HG03354 (cell line): ENCODE data around the gene HOXD13.

ENCODE experiments used
- ATAC-seq: cut with Tn5 transposase; IDR thresholded peaks from one replicate; pipeline ENCODE4 v1.9.1; 2021; ENCODE audit warnings: mild to moderate bottlenecking; ENCODE audit not compliant: unreplicated experiment, poor library complexity, severe bottlenecking

The HOXD13 gene

GRCh38 chr2:176103742-176104315 lies 11.3 kb downstream of the HOXD13 start:
- ATAC-seq, result no peak

GRCh38 chr2:176104316-176105077 lies 12.0 kb downstream of the HOXD13 start:
- ATAC-seq, result no peak

GRCh38 chr2:176105078-176105729 lies 12.7 kb downstream of the HOXD13 start:
- ATAC-seq, result no peak

- ATAC-seq, result no peak
Observed at GRCh38 chr2:176105730-176106580, 13.4 kb downstream of the HOXD13 start.

- ATAC-seq, result no peak
Observed at GRCh38 chr2:176106581-176107539, 14.3 kb downstream of the HOXD13 start, which contains the start of gene HOXD11. Gene HOXD11 (plus strand): TSS chr2:176107280. CDS start chr2:176107356, 76 bp downstream.

GRCh38 chr2:176107731-176108181 lies 15.2 kb downstream of the HOXD13 start:
- ATAC-seq, result no peak

GRCh38 chr2:176109192-176109901 lies 16.8 kb downstream of the HOXD13 start:
- ATAC-seq, result no peak

GRCh38 chr2:176109946-176110345 lies 17.4 kb downstream of the HOXD13 start:
- ATAC-seq, result no peak

GRCh38 chr2:176110415-176111308 lies 18.1 kb downstream of the HOXD13 start:
- no peak for ATAC-seq

- no peak for ATAC-seq
Observed at GRCh38 chr2:176111309-176111663, 18.8 kb downstream of the HOXD13 start.

GRCh38 chr2:176111846-176112374 lies 19.4 kb downstream of the HOXD13 start:
- no peak for ATAC-seq

- no peak for ATAC-seq
Observed at GRCh38 chr2:176112375-176113302, 20.1 kb downstream of the HOXD13 start.

GRCh38 chr2:176114120-176114929 lies 21.8 kb downstream of the HOXD13 start:
- no peak for ATAC-seq

GRCh38 chr2:176114930-176115625 lies 22.6 kb downstream of the HOXD13 start:
- ATAC-seq, result no peak
